GM19397 (cell line): ENCODE data around the gene RNF144B.

Experiments
- ATAC-seq: cut with Tn5 transposase; IDR thresholded peaks from one replicate; pipeline ENCODE4 v1.9.1; 2021; ENCODE audit warnings: mild to moderate bottlenecking, moderate library complexity; ENCODE audit not compliant: unreplicated experiment

RNF144B gene

DNA sequence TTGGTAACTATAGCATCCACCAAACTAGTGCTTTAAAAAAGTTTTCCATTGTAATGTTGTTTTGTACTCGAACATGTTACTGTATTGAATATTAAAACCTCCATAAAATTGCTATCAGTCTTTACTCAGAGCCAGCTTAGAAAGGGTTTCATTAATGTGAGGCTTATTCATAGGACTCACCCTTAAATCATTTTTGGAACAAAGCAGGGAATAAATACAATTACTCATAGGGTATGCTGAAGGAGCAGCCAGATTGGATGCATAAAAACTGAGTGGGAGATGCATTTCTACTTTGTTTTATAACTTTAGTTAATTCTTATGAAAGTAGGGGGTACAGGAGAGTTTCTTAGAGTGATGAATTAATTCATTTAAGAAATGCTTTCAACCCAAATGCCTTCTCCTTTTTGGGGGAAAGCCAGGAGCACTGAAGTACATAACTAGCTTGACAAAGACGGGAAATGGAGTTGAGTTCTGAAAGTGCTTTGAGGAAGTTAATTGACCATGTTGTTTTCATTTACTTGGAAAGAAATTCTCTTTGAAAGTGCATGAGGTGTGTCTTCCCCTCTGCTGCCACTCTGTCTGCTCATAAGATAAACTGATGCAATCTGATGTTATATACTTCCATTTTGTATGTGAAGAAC is 90.3 kb downstream of the RNF144B start:
- ATAC-seq = no peak

DNA sequence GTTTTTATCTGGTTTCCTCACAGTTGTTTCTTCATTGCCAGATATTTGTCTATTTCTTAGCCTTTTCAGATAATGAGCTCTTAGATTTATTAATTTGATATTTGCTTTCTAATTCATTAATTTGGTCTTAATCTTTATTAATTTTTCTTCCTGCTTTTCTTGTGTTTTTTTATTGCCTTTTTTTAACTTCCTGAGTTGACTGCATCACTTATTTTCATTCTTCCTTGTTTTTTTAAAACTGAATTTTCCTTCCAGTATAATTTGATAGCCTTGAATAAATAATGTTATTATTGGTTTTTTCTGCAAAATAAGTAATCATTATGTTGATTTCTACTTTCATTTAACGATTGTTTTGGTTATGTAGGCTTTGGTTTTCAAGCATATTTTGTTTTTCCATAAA is 91.5 kb downstream of the RNF144B start:
- no peak for ATAC-seq

DNA sequence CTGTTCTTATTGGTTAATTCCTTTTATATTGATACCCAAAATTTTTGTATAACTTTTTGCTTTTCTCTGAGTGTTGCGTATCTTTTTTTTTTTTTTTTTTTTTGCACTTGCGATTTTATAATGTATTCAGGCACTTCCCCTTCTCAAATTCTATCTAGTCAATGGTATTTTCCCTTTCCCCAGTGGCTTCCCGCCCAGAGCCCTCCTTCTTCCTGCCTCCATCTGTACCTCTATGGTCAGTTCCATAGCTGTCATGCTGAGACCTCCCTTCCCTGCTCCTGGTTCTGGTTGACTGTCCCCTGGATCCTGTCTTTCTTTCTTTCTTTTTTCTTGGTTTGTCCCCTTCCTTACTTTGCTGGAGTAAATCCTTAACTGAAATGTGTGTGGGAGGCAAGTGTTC is 94.7 kb downstream of the RNF144B start:
- no peak for ATAC-seq

DNA sequence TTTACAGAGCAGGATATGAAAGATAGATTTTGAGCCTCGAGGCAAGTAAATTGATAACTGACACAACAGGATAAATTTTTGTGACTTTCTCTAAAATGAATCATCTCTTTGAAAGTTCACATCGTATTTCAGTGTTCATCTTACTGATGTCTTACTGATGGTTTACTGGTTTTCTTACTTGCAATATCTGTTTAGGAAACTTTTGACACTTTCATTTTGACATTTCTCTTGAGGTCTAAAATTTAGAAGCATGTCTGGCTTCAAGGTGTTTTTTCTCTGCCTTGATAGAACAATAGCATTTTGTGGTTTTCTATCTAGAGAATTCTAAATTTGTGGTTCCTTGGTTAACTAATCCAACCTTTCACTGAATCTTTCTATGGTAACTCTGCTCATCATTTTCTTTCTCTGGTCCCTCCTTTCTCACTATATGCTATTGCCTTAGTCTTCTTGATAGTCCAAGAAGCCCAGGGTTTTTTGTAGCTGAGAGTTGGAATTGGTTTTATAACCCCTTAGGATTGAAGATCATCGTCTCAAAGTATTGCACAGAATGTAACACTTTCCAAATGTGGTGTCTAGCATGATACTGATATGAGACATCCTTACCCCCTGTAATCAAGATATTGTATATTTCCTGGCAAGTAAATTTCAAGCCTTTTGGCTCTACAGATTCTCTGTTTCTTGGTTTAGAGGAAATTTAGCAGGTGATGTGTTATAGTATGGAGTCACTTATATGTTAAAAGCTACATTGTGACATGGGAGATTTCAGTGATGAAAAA is 98.7 kb downstream of the RNF144B start:
- ATAC-seq = no peak

DNA sequence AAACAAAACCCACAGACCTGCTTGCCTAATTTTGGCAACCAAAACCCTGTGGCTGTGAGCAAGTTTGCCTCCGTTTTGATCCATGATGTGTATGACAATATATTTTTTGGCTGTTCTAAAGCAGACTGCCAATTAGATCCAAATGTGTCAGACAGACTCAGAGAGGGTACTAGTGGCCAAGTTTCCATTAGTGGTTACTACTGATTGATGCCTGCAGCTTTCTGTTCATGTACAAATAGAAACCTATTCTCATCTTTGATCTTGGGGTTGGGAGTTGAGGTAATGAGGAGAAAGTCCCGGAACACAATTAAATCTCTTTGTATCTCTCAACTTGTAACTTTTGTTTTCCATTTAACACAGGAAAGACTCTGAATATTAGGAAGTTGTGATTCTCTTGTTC is 100.9 kb downstream of the RNF144B start:
- ATAC-seq = no peak

DNA sequence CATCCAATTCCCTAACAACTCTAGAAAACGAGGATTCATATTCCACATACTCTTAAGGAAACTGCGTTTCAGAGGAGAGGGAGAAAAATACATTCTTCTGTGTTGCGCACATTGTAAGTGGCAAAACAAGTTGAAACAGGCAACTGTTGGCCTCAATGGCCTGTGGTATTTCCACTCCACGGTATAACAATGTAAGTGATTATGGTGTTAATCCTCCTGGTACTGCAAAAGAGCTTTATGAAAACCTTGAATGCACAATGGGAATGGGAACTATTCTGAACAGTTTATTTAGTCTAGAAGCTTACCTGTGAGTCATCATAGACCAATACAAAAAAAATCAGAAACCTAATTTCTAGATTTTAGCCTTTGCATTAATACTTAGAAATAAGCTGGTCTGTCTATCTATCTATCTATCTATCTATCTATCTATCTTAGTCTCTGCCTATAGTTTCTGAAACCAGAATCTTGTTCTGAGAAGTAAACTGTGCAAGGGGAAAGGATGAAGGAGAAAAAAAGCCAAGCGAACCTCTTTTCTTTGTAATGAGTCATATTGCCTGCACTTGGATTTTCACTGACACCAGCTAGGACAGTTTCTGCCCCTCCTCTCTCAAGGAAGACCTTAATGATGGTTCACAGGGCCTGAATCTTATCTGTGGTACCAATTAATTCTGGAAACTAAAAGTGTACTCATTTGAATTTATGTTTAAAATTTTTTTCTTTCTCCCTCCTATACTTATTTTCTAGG is 101.5 kb downstream of the RNF144B start:
- ATAC-seq = no peak

DNA sequence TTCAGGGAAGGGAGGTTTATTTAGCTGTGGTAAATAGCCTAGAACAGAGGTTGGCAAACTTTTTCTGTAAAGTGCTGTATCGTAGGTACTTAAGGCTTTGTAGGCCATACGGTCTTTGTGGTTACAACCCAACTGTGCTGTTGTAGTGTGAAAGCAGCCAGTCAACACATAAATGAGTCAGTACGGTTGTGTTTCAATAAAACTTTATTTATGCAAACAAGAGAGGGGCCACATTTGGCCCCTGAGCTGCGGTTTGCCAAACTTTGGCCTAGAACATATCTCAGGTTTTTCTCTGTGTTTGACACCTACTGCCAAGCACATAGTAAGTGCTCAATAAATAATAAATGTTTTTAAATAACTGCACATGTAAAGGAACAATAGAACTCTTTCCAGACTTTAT is 102.2 kb downstream of the RNF144B start:
- ATAC-seq = no peak

DNA sequence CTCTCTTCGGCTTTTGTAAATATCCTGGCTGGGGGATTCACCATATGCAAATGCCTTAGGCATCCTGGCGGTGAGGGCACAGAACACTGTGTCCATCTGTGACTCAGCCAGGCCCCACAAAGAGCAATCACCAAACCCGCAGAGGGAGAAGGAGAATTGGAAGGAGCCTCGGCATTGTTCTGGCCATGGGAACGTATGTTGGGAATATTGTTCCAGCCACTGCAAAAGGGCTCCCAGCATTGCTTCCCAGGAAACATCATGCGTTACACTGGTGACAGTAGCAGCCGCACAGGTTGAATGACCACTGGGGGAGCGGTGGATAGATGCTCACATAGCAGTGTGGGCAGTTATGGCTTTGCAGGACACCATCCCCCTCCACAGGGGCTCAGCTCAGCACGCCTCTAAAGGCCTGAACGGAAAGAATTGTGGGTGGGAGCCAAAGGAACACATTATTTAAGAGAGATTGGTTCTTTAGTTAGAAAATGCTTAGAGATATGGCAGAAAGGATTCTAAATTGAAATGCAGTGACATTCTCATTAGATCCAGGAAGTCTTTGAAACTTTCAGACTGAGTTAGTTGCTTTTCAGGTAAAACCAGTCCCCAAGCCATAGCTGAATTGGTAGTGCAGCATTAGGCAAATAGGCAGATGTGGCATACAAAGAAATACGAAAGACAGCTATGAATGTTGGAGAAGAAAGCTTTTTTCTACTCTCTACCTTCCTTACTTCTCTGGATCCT is 104.3 kb downstream of the RNF144B start:
- no peak for ATAC-seq

DNA sequence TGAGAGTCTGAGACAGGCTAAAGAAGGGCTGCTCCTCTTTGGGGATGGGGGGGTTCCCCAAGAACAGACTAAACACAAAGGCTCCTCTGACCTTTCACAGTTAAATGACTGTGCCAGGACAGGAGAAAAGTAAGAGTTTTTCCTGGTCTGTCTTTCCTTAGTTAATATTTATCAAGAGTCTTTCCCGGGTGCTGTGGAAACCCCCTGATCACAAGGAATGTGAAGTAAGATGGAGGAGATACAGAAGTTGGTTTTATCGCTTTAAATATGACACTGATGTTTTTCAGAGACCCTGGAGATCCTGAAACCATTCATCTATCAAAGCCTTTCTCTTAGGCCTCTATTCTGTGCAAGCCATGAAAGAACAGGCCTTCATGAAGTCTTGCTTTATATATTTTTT is 105.8 kb downstream of the RNF144B start:
- no peak for ATAC-seq

DNA sequence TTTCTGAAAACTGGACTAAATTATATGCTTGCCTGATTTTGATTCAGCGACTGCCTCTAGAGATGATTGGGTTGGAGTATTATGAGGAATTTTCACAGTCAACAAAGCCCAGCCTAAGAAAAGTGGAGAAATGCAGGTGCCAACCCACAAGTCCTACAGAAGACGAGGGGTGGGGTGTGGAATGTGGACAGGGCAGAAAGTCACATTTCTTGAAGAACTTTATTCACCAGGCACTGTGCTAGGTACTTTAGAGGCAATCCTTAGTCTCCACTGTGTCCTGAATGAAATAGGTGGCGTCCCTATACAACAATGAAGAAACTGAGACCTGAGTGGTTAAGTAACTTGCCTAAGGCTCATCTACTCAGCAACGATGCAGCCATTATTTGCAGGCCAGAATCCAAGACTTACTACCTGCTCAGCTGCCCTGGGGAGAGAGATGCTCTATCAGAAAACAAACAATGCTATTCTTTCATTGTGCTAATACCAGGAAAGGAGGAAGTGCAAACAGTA is 106.3 kb downstream of the RNF144B start:
- ATAC-seq = no peak

DNA sequence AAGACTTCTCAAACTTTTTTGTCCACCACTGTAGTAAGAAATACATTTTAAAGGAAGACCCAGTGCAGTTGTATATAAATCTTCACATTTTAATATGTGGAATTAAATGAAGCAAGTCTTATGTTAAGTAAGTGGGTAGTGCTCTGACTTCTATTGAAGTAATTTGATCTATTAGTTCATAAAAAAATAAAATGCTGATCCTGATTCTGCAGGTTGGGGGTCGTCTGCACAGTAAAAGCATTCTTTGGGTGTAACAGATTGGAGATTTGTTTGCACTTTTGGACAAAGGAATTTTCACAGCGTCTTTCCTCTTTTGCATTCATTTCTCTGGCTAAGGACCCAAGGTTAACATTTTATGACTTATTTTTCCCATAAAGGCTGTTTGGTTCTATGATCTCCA is 106.8 kb downstream of the RNF144B start:
- no peak for ATAC-seq

DNA sequence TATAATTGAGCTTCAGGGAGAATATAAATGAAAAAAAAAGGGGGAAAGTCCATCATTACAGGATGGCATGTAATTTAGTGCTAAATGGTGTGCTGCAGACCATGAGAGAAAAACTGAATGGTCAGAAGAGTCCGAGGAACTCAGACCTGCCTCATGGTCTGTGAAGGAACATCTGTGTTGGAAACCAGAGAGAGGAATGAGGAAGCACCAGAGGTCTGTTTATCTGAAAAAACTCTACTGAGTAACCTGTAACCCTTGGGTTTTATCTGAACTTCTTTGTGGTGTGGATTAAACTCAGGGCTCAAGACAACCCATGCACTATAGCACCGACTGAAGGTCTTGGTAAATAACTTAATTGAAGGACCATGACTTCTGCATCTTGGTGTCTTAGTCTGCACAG is 108.1 kb downstream of the RNF144B start:
- no peak for ATAC-seq

DNA sequence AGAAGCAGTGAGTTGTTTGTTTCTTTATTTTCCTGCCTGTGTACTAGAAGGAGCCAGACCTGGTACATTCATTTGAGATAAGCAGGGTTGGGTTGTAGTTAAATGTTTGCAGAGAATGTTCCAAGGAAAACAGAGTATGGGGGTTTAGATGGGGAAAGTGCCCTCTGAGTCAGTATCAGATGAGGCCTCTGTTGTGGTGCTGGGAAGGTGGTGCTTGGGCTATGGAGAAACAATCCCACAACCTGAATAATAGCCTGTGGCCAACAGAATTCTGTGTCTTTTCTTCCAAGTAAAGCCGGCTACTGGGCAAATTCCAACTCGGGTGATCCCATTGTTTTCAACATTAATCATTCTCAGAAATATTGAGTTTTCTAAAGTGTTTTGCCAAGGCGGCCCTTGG is 109.3 kb downstream of the RNF144B start:
- ATAC-seq = no peak

DNA sequence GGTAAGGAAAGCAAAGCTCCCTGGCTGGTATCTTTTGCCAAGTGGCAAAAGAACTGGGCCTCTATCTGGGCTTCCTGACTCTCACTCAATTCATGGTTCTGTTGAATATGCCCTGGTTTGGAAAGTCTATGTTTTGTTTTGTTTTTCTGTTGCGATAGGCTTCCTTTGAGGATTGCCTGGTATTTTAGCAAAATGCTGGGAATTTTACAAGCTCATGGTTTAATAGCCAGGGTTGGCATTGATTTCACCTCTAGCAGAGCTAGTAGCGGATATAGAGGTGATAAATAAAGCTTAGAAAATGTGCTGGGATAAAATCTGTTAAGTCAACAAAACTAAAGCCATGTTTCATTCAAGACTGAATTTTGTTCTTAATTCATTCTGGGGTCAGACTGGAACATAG is 109.9 kb downstream of the RNF144B start:
- ATAC-seq = no peak

DNA sequence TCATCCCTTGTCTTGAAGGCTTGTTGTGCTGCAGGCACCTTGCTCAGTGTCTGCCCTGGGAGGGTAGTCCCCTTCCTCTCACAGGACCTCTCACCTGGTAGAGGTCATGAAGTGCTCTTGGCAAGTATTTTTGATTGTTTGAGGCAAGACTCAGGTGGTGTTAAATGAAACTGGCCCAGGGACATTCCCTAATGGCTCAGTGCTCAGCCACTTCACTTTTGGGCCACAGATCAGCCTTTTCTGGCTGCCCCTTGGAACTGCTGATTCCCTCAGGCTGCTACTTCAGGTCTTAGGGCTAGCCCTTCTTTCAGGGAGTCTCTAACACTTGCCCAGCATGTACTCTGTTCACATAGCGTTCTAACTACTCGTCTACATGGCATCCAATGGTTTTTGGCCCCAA is 111.3 kb downstream of the RNF144B start:
- ATAC-seq = no peak

DNA sequence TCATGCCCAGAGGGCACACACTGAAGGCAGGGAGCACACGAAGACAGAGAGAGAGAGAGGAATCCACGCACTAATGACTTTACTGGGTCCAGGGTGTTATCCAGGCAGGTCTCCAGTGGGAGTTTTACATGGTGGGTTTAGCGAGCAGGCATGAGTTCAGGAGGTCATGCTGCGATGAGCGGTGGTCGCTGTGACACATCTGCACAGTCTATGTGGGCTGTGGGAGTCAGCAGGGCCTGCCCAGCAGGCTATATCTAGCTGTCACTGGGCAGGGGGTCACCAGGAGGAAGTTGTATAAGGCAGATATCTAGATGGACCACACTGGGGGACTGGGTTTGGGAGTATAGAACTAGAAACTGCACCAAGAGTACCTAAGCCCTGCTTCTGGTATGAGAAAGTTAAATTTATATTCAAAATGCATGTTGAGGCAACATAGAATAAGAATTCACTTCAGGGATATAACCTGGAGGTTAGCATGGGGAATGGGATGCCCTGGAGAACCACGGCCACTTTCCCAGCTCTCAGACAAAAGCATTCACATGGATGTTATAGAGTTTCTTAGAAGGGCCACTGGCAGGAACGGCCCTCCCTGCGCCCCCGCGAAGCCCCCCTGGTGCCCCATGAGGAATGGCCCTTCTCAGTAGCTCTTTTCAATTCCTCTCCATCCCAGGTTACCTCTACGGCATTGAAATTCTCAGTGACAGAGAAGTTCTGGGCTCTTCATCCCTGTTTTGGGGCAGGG is 113.9 kb downstream of the RNF144B start:
- no peak for ATAC-seq

DNA sequence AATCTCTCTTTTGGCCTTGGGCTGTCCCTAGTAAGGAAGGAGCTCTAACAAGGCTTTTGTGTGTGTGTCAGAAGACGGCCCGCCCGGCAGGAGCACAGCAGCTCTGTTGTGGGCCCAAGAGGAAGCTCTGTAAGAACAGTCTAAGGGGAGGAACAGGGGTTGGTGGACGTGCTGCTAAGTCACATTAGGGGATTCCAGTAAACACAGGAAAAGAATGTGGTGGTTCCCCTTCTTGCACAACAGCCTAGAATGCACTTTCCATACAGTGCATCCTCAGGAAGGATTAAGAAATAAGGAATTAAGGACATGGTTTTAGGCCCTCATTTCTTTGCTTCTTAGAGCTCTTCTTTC is 114.5 kb downstream of the RNF144B start:
- no peak for ATAC-seq

DNA sequence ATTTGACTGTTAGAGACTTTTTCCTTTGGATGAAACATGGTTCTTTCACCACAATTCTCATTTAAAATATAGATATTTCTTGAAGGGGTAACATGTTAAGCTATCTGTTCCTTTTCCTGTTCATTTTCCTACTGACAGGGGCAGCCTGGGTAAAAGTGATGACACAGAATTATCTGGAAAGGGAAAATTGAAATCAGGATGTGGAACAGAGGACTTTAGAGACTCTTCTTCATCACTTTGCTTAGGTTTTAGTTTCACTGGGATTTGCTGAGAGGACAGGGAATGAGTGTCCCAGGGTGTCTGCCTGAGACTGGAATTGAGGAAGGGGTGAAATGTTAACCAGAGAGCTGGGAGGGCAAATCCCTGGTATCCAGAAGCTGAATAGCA is 116.0 kb downstream of the RNF144B start:
- ATAC-seq = no peak

DNA sequence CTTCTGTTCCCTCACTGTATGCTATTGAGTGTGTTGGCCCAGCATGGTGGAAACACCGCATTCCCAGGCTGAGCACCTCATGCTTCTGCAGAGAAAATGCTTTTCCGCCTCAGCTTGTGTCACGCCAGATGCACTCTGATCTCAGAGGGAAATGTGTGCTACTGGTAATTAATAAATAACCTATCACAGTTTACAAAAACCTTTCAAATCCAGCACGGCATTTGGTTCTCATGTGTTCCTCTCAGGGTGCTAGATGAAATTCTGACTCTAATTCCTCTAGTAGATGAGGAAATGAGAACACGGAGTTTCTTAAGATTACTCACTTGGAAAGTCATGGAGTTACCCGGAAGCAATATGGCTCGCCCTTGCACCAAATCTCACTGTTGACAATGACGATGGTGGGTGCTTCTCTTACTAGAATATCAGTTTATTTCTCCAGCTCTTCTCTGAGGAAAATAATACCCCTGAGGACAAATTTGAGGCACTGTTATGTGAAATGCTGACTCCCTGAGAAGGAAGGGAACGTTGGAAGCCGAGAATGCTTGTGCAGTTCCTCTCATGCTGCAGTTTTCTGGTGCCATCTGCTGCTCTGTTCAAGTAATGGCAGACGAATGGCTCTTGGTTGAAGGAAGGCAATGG is 116.6 kb downstream of the RNF144B start:
- ATAC-seq = peak; percentile 67

DNA sequence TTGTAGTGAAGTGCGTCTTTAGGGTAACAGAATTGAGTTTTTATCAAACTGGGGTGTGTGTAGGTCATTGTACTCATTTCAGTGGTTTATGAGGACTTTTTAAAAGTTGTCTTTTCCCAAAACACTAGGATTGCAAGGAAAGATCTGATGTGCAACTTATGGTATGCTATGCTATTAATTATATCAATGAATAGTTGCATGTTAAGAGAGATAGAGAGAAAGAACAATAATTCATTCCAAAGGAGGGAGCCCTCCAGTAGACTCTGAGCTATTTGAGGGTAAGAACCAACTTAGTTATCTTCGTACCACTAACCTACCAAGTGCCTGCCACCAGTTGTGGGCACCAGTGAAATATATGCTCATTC is 117.1 kb downstream of the RNF144B start:
- ATAC-seq = no peak
